H9 (cell line): Measurements from ENCODE around the gene CDH4. TPM values are rescaled to one million over a fixed set of nuclear protein-coding genes. Genes with fewer than 3 reads are reported as not detected.

Source experiments
- DNase-seq: peaks from one replicate; pipeline ENCODE4 v3.0.0-alpha.2; 2017
- H2AFZ ChIP-seq: one replicate; pipeline ENCODE4 v1.6.1; 2013; ENCODE audit warnings: mild to moderate bottlenecking, low read length, control low read depth, moderate library complexity
- H2AK5ac ChIP-seq: 2 replicates; pipeline ENCODE4 v1.6.1; 2013; ENCODE audit warnings: low read length, control low read depth, mixed read lengths; ENCODE audit not compliant: insufficient read length
- H2BK120ac ChIP-seq: one replicate; pipeline ENCODE4 v1.6.1; 2013; ENCODE audit warnings: low read depth, mild to moderate bottlenecking, low read length, control low read depth, inconsistent platforms; ENCODE audit not compliant: poor library complexity, severe bottlenecking
- H2BK12ac ChIP-seq: 2 replicates; pipeline ENCODE4 v1.6.1; 2013; ENCODE audit warnings: low read length, control low read depth, mixed read lengths, low read depth; ENCODE audit not compliant: insufficient read length
- H2BK15ac ChIP-seq: 2 replicates; pipeline ENCODE4 v1.6.1; 2013; ENCODE audit warnings: low read depth, low read length, control low read depth
- H2BK20ac ChIP-seq: one replicate; pipeline ENCODE4 v1.6.1; 2013; ENCODE audit warnings: low read depth, mild to moderate bottlenecking, low read length, control low read depth, inconsistent platforms; ENCODE audit not compliant: poor library complexity, severe bottlenecking
- H2BK5ac ChIP-seq: 2 replicates; pipeline ENCODE4 v1.6.1; 2013; ENCODE audit warnings: low read length, control low read depth, mixed read lengths; ENCODE audit not compliant: insufficient read length
- H3K14ac ChIP-seq: 2 replicates; pipeline ENCODE4 v1.6.1; 2013; ENCODE audit warnings: low read length, control low read depth; ENCODE audit not compliant: insufficient read depth
- H3K18ac ChIP-seq: 2 replicates; pipeline ENCODE4 v1.6.1; 2013; ENCODE audit warnings: low read depth, mild to moderate bottlenecking, mixed read lengths, low read length, control low read depth; ENCODE audit not compliant: insufficient read length
- H3K23ac ChIP-seq: 2 replicates; pipeline ENCODE4 v1.6.1; 2013; ENCODE audit warnings: low read length, control low read depth, mixed read lengths, low read depth; ENCODE audit not compliant: insufficient read length
- H3K23me2 ChIP-seq: 2 replicates; pipeline ENCODE4 v1.6.1; 2013; ENCODE audit warnings: low read depth, mild to moderate bottlenecking, mixed read lengths, low read length, control low read depth; ENCODE audit not compliant: insufficient read length, poor library complexity, severe bottlenecking
- H3K27ac ChIP-seq: 2 replicates; pipeline ENCODE4 v1.5.1; 2013; ENCODE audit warnings: low read length, control low read depth, mixed read lengths, low read depth; ENCODE audit not compliant: insufficient read length
- H3K27me3 ChIP-seq: 2 replicates; pipeline ENCODE4 v1.6.1; 2013; ENCODE audit warnings: low read length, control low read depth, inconsistent platforms; ENCODE audit not compliant: insufficient read depth
- H3K4ac ChIP-seq: 2 replicates; pipeline ENCODE4 v1.6.1; 2013; ENCODE audit warnings: low read depth, mild to moderate bottlenecking, control low read depth, inconsistent platforms, low read length, moderate library complexity
- H3K4me1 ChIP-seq: 2 replicates; pipeline ENCODE4 v1.6.1; 2013; ENCODE audit warnings: low read length, control low read depth, inconsistent platforms; ENCODE audit not compliant: insufficient read depth
- H3K4me2 ChIP-seq: 2 replicates; pipeline ENCODE4 v1.6.1; 2013; ENCODE audit warnings: low read length, control low read depth, mixed read lengths; ENCODE audit not compliant: insufficient read length, insufficient read depth
- H3K56ac ChIP-seq: 2 replicates; pipeline ENCODE4 v1.6.1; 2013; ENCODE audit warnings: low read depth, mild to moderate bottlenecking, mixed read lengths, low read length, control low read depth; ENCODE audit not compliant: insufficient read length
- H3K79me1 ChIP-seq: 2 replicates; pipeline ENCODE4 v1.6.1; 2013; ENCODE audit warnings: low read depth, mild to moderate bottlenecking, moderate library complexity, low read length, control low read depth, inconsistent platforms; ENCODE audit not compliant: insufficient read depth, poor library complexity, severe bottlenecking
- H3K79me2 ChIP-seq: 2 replicates; pipeline ENCODE4 v1.6.1; 2013; ENCODE audit warnings: low read length, control low read depth, inconsistent platforms; ENCODE audit not compliant: insufficient read depth
- H3K9ac ChIP-seq: 2 replicates; pipeline ENCODE4 v1.6.1; 2013; ENCODE audit warnings: low read length, control low read depth, mixed read lengths; ENCODE audit not compliant: insufficient read length; ENCODE audit errors: extremely low read depth
- H3K9me3 ChIP-seq: one replicate; pipeline ENCODE4 v1.6.1; 2013; ENCODE audit warnings: low read depth, low read length, inconsistent platforms; ENCODE audit not compliant: control insufficient read depth
- H3T11ph ChIP-seq: one replicate; pipeline ENCODE4 v1.6.1; 2013; ENCODE audit warnings: mild to moderate bottlenecking, low read length, control low read depth, inconsistent platforms
- H4K20me1 ChIP-seq: one replicate; pipeline ENCODE4 v1.6.1; 2013; ENCODE audit not compliant: control insufficient read depth, insufficient read length, insufficient read depth
- H4K5ac ChIP-seq: 2 replicates; pipeline ENCODE4 v1.6.1; 2013; ENCODE audit warnings: low read depth, mild to moderate bottlenecking, mixed read lengths, low read length, control low read depth; ENCODE audit not compliant: insufficient read length
- H4K8ac ChIP-seq: replicated peaks from 2 replicates; pipeline ENCODE4 v1.6.1; 2013; ENCODE audit warnings: low read length, control low read depth, mixed read lengths, low read depth; ENCODE audit not compliant: insufficient read length
- H4K91ac ChIP-seq: 2 replicates; pipeline ENCODE4 v1.6.1; 2013; ENCODE audit warnings: low read depth, mild to moderate bottlenecking, moderate library complexity, mixed read lengths, low read length, control low read depth; ENCODE audit not compliant: insufficient read length
- H3K27ac Mint-ChIP-seq, 3 experiments: 2 replicates in 2 of 3; 3 replicates in 1 of 3; pipeline ENCODE4 v1.8.0; 2020 to 2021; ENCODE audit warnings: mixed read lengths in 3 of 3, mild to moderate bottlenecking in 1 of 3, moderate library complexity in 1 of 3
- H3K27me3 Mint-ChIP-seq: 2 replicates; pipeline ENCODE4 v1.8.0; 2021; ENCODE audit warnings: low read depth, mild to moderate bottlenecking, moderate library complexity, mixed read lengths
- H3K36me3 Mint-ChIP-seq, 3 experiments: 2 replicates in 2 of 3; 3 replicates in 1 of 3; pipeline ENCODE4 v1.8.0; 2020 to 2021; ENCODE audit warnings: low read depth in 3 of 3, mixed read lengths in 3 of 3; ENCODE audit not compliant: insufficient read depth in 1 of 3
- H3K4me1 Mint-ChIP-seq, 2 experiments: 2 replicates each; pipeline ENCODE4 v1.8.0; 2020; ENCODE audit warnings: mixed read lengths in 2 of 2
- H3K4me3 Mint-ChIP-seq, 2 experiments: 2 replicates in 1 of 2; 3 replicates in 1 of 2; pipeline ENCODE4 v1.8.0; 2020 to 2021; ENCODE audit warnings: mild to moderate bottlenecking in 2 of 2, mixed read lengths in 2 of 2, moderate library complexity in 1 of 2
- H3K9me3 Mint-ChIP-seq, 2 experiments: 2 replicates in 1 of 2; 3 replicates in 1 of 2; pipeline ENCODE4 v1.8.0; 2020; ENCODE audit warnings: mild to moderate bottlenecking in 2 of 2, mixed read lengths in 2 of 2, moderate library complexity in 1 of 2
- WGBS: extraction: QIAGEN DNeasy Blood & Tissue Kit; methylation state at CpG from one replicate; pipeline ENCODE4 v1.1.7; 2013; ENCODE audit warnings: missing lambda C conversion rate, low lambda C conversion rate, mixed read lengths; ENCODE audit not compliant: insufficient read length; ENCODE audit errors: extremely low coverage; 5-methylcytosine and 5-hydroxymethylcytosine counted together
- total RNA-seq: library from RNA; stranded (reverse); gene quantifications from 2 replicates; pipeline ENCODE4 v1.2.1, GENCODE V29; 2021
- TF ChIP-seq, protein P1 (sequence below): fragments of 200-600 bp; sonication (generic); conservative IDR thresholded peaks from 3 replicates; pipeline ENCODE4 v1.8.0; 2021; ENCODE audit warnings: antibody characterized with exemption, mild to moderate bottlenecking

Gene CDH4
- total RNA-seq, 1 experiment from 2014 or later = 3.0 TPM

DNA sequence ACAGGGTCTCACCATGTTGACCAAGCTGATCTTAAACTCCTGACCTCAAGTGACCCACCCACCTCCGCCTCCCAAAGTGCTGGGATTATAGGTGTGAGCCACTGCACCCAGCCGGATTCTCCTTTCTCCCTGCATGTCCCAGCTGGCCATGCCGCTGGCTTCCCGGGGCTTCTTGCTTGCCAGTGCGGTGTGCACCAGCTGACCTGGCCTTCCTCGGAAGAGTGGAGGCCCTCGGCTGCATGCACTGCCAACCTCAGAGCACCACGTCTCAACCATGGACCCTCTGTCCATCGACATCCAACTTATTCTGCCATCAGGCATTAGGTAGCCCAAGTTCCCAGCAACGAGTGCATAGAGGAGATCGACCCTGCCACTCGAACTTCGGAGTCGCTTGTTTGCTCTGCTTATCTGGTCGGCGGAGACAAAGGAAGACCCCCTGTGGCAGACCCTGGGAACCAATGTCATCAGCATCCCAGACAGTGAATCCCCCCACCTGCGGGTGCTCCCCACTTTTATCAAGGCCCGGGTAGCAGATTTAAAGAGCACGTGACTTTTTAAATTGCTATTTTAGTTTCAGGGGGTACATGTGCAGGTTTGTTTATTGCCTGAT lies 307.8 kb downstream of the CDH4 start:
- Histone ChIP-seq H3K4ac (no peak overlapping the region), H2BK15ac (no peak overlapping the region), H4K5ac (no peak overlapping the region), H2BK12ac (no peak overlapping the region), H2BK20ac (no peak overlapping the region), H3K56ac (no peak overlapping the region), H2AK5ac (no peak overlapping the region), H3K79me1 (no peaks in the 10 kb centered on the region), H3K14ac (no peak overlapping the region), H2BK120ac (no peak overlapping the region), H4K20me1 (peaks cover 2% of the 10 kb centered on the region), H3K4me2 (no peak overlapping the region), H2AFZ (no peak overlapping the region), H3K23ac (no peak overlapping the region), H3K79me2 (no peaks in the 10 kb centered on the region), H3K9me3 (no peaks in the 10 kb centered on the region), H3K23me2 (no peaks in the 10 kb centered on the region), H3K27ac (no peak overlapping the region), H3T11ph (no peak overlapping the region), H3K4me1 (no peaks in the 10 kb centered on the region), H2BK5ac (no peak overlapping the region), H3K18ac (no peak overlapping the region), H4K91ac (no peak overlapping the region), H3K9ac (no peak overlapping the region), H3K27me3 (peaks cover 3% of the 10 kb centered on the region; the same call in 1 of the 2 replicates), H4K8ac (no peak overlapping the region)
- Mint-ChIP-seq H3K27me3 (peaks cover 34% of the 10 kb centered on the region), H3K27ac (no peak overlapping the region), H3K4me3 (no peak overlapping the region), H3K36me3 (peaks cover 0 to under 1% (median 0%) of the 10 kb centered on the region in 3 experiments; a peak in 1 of 7 replicates), H3K9me3 (no peaks in the 10 kb centered on the region; a peak in 1 of 5 replicates), H3K4me1 (peaks cover 32% of the 10 kb centered on the region in 2 experiments)
- WGBS = no CpG with 5 or more reads among the region's 19 CpGs
- TF ChIP-seq, protein P1, sequence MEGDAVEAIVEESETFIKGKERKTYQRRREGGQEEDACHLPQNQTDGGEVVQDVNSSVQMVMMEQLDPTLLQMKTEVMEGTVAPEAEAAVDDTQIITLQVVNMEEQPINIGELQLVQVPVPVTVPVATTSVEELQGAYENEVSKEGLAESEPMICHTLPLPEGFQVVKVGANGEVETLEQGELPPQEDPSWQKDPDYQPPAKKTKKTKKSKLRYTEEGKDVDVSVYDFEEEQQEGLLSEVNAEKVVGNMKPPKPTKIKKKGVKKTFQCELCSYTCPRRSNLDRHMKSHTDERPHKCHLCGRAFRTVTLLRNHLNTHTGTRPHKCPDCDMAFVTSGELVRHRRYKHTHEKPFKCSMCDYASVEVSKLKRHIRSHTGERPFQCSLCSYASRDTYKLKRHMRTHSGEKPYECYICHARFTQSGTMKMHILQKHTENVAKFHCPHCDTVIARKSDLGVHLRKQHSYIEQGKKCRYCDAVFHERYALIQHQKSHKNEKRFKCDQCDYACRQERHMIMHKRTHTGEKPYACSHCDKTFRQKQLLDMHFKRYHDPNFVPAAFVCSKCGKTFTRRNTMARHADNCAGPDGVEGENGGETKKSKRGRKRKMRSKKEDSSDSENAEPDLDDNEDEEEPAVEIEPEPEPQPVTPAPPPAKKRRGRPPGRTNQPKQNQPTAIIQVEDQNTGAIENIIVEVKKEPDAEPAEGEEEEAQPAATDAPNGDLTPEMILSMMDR = no peak
- no peak for DNase-seq
